GM19351 (cell line): ENCODE results near the gene LRMDA.
"Not testable (repeated sequence)": the region's sequence is repeated elsewhere in the genome, so short reads cannot be mapped to it uniquely, and the experiment has no call there.

Experiments used
- ATAC-seq: cut with Tn5 transposase; IDR thresholded peaks from one replicate; pipeline ENCODE4 v1.9.1; 2021; ENCODE audit warnings: mild to moderate bottlenecking, moderate library complexity; ENCODE audit not compliant: unreplicated experiment

LRMDA gene

GRCh38 chr10:76049581-76050290 lies 618.3 kb downstream of the LRMDA start:
- ATAC-seq = no peak

GRCh38 chr10:76050291-76050625 lies 618.8 kb downstream of the LRMDA start:
- no peak for ATAC-seq

- no peak for ATAC-seq
Observed at GRCh38 chr10:76051007-76051936, 619.8 kb downstream of the LRMDA start.

GRCh38 chr10:76052682-76053503 lies 621.5 kb downstream of the LRMDA start:
- no peak for ATAC-seq

GRCh38 chr10:76055466-76055865 lies 624.0 kb downstream of the LRMDA start:
- ATAC-seq = no peak

- ATAC-seq = no peak
Observed at GRCh38 chr10:76055963-76056362, 624.5 kb downstream of the LRMDA start.

GRCh38 chr10:76060993-76061392 lies 629.6 kb downstream of the LRMDA start:
- not testable (repeated sequence) for ATAC-seq

- no peak for ATAC-seq
Observed at GRCh38 chr10:76066457-76066856, 635.0 kb downstream of the LRMDA start.

GRCh38 chr10:76067447-76067846 lies 636.0 kb downstream of the LRMDA start:
- ATAC-seq = no peak

GRCh38 chr10:76068856-76069255 lies 637.4 kb downstream of the LRMDA start:
- no peak for ATAC-seq

GRCh38 chr10:76070916-76071315 lies 639.5 kb downstream of the LRMDA start:
- ATAC-seq = no peak

GRCh38 chr10:76071653-76072365 lies 640.4 kb downstream of the LRMDA start:
- ATAC-seq = no peak

GRCh38 chr10:76072384-76072783 lies 641.0 kb downstream of the LRMDA start:
- no peak for ATAC-seq

GRCh38 chr10:76073524-76073923 lies 642.1 kb downstream of the LRMDA start:
- no peak for ATAC-seq

- ATAC-seq = no peak
Observed at GRCh38 chr10:76074659-76075058, 643.2 kb downstream of the LRMDA start.

GRCh38 chr10:76080451-76080850 lies 649.0 kb downstream of the LRMDA start:
- ATAC-seq = no peak

- ATAC-seq = no peak
Observed at GRCh38 chr10:76080991-76081390, 649.6 kb downstream of the LRMDA start.

- no peak for ATAC-seq
Observed at GRCh38 chr10:76082232-76082631, 650.8 kb downstream of the LRMDA start.

- no peak for ATAC-seq
Observed at GRCh38 chr10:76082956-76083355, 651.5 kb downstream of the LRMDA start.

GRCh38 chr10:76085002-76085816 lies 653.8 kb downstream of the LRMDA start:
- no peak for ATAC-seq
